Fibroblast of the aortic adventitia (primary cell): Measurements from ENCODE around the gene ZNF646. TPM values are rescaled to one million over a fixed set of nuclear protein-coding genes. Genes with fewer than 3 reads are reported as not detected.

Experiments used
- DNase-seq: peaks from one replicate; pipeline ENCODE4 v3.0.0-alpha.2; 2010; ENCODE audit warnings: low read depth
- H3K4me3 ChIP-seq: 2 replicates; pipeline ENCODE4 v1.5.1; 2011; ENCODE audit warnings: low read depth, mild to moderate bottlenecking, control low read depth, low read length, moderate library complexity
- CTCF ChIP-seq: IDR thresholded peaks from 2 replicates; pipeline ENCODE4 v1.5.1; 2011; ENCODE audit warnings: mild to moderate bottlenecking, low read length, control low read depth, inconsistent platforms; ENCODE audit not compliant: insufficient read depth
- total RNA-seq: library from RNA; depleted of rRNA; stranded (reverse); fragments of >200 nt; gene quantifications from 2 replicates; pipeline ENCODE4 v1.2.3, GENCODE V29; 2012; ENCODE audit warnings: low replicate concordance

ZNF646 gene
- total RNA-seq, 1 donor: 16.2 TPM

GRCh38 chr16:31083981-31084380 lies 9.8 kb downstream of the ZNF646 start:
- no peak for DNase-seq
- TF ChIP-seq CTCF: no peak
- no peak overlapping the region for H3K4me3 ChIP-seq

- no peak overlapping the region for H3K4me3 ChIP-seq
- no peak for TF ChIP-seq CTCF
- DNase-seq: no peak
These were observed 10.5 kb downstream of the ZNF646 start for GRCh38 chr16:31084584-31085302.

- no peak for TF ChIP-seq CTCF
- DNase-seq: no peak
- H3K4me3 ChIP-seq: no peak overlapping the region
These were observed 11.2 kb downstream of the ZNF646 start for GRCh38 chr16:31085411-31085810.

GRCh38 chr16:31085873-31086628 lies 11.8 kb downstream of the ZNF646 start:
- TF ChIP-seq CTCF: no peak
- H3K4me3 ChIP-seq: no peak overlapping the region
- DNase-seq: no peak

GRCh38 chr16:31086629-31086906 lies 12.3 kb downstream of the ZNF646 start:
- TF ChIP-seq CTCF: no peak

GRCh38 chr16:31087481-31087880 lies 13.3 kb downstream of the ZNF646 start:
- DNase-seq: no peak
- TF ChIP-seq CTCF: no peak
- no peak overlapping the region for H3K4me3 ChIP-seq

More at GRCh38 chr16:31086629-31086906, 12.3 kb downstream of the ZNF646 start:
- DNase-seq: no peak
- H3K4me3 ChIP-seq: no peak overlapping the region
